ENCODE results near the gene CHST1.

The CHST1 gene

GRCh38 chr11:45674481-45675190 lies 9.2 kb upstream of the CHST1 start:
- no peak for DNase-seq

- no peak for DNase-seq
Observed at GRCh38 chr11:45673441-45673840, 8.0 kb upstream of the CHST1 start.

GRCh38 chr11:45672593-45672992 lies 7.2 kb upstream of the CHST1 start:
- DNase-seq, result no peak

GRCh38 chr11:45671246-45672171 lies 6.1 kb upstream of the CHST1 start:
- no peak for DNase-seq

- DNase-seq, result no peak
Observed at GRCh38 chr11:45670386-45671135, 5.1 kb upstream of the CHST1 start.

GRCh38 chr11:45669956-45670355 lies 4.5 kb upstream of the CHST1 start:
- DNase-seq, result no peak

GRCh38 chr11:45669146-45669545 lies 3.7 kb upstream of the CHST1 start:
- no peak for DNase-seq

GRCh38 chr11:45667929-45668680 lies 2.7 kb upstream of the CHST1 start:
- DNase-seq, result no peak

GRCh38 chr11:45666648-45667642 lies 1.5 kb upstream of the CHST1 start:
- DNase-seq, result no peak

- no peak for DNase-seq
Observed at GRCh38 chr11:45665933-45666647, 668 bp upstream of the CHST1 start.

GRCh38 chr11:45664376-45665205 lies 831 bp downstream of the CHST1 start:
- DNase-seq, result no peak

- no peak for DNase-seq
Observed at GRCh38 chr11:45663486-45664375, 1.7 kb downstream of the CHST1 start.

- no peak for DNase-seq
Observed at GRCh38 chr11:45662665-45663485, 2.5 kb downstream of the CHST1 start.

- no peak for DNase-seq
Observed at GRCh38 chr11:45662096-45662664, 3.2 kb downstream of the CHST1 start.

GRCh38 chr11:45661439-45662055 lies 3.9 kb downstream of the CHST1 start:
- no peak for DNase-seq

- no peak for DNase-seq
Observed at GRCh38 chr11:45660729-45661438, 4.5 kb downstream of the CHST1 start.

All from NCI-H2171 (cell line).